Uterus (tissue), 2 donors: ENCODE data around the gene MBD5.

Experiments
- POLR2A ChIP-seq, 2 donors: fragments of 450-650 bp; IDR thresholded peaks; one replicate each; pipeline ENCODE4 v1.6.1; 2016; ENCODE audit warnings: antibody characterized with exemption in 2 of 2, mild to moderate bottlenecking in 1 of 2, moderate library complexity in 1 of 2
- TF ChIP-seq, protein P1 (sequence below), 4 experiments: fragments of 200-600 bp in 2 of 4; fragments of 450-650 bp in 2 of 4; sonication (generic) in 2 of 4; IDR thresholded peaks; one replicate each; pipeline ENCODE4 v1.5.1; 2016 to 2019; ENCODE audit warnings: antibody characterized with exemption in 4 of 4, mild to moderate bottlenecking in 2 of 4, moderate library complexity in 1 of 4

DNA sequence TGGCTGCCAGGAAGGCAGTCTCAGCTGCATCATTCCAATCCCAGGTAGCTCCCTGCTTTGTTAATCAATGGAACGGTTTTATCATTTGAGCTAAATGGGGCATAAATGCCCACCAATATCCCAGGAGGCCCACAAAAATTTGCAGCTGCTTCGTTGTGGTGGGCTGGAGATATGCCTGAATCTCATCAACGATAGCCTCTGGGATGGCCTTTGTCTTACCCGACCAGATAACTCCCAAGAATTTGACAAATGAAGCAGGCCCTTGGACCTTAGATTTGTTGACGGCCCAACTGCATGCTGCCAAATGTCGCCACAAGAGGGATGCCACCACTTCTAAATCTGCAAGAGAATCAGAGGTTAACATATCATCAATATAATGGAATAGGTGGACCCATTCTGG lies 236.4 kb downstream of the MBD5 start:
- TF ChIP-seq POLR2A (IDR thresholded peaks at IDR 0.05): no peak
- TF ChIP-seq, protein P1, sequence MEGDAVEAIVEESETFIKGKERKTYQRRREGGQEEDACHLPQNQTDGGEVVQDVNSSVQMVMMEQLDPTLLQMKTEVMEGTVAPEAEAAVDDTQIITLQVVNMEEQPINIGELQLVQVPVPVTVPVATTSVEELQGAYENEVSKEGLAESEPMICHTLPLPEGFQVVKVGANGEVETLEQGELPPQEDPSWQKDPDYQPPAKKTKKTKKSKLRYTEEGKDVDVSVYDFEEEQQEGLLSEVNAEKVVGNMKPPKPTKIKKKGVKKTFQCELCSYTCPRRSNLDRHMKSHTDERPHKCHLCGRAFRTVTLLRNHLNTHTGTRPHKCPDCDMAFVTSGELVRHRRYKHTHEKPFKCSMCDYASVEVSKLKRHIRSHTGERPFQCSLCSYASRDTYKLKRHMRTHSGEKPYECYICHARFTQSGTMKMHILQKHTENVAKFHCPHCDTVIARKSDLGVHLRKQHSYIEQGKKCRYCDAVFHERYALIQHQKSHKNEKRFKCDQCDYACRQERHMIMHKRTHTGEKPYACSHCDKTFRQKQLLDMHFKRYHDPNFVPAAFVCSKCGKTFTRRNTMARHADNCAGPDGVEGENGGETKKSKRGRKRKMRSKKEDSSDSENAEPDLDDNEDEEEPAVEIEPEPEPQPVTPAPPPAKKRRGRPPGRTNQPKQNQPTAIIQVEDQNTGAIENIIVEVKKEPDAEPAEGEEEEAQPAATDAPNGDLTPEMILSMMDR (IDR thresholded peaks at IDR 0.05): no peak
